ENCODE measurements around the gene PAK3. TPM values are rescaled to one million over a fixed set of nuclear protein-coding genes. Genes with fewer than 3 reads are reported as not detected.

Gene PAK3
- total and polyA plus RNA-seq, 2 experiments from 2014 or later, result 5.0 to 5.4 TPM

DNA sequence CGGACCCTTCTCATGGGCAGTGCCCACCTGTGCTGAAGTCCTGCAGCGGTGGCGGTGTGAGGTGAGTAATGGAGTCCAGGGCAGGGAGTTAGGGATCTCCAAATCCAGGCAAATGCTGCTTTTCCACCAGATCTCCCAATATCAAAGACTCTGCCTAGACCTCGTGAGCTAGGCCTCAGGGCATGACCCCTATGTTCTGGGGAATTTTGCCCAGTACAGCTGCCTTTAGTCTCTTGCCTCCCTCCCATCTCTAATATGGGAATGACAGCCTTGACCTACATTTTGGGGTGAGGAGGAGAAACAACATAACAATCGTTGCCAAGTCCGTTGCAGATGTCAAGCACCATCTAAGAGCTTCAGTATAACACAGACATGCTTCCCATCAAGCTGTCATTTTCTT is 7.3 kb downstream of the PAK3 start (continued):
- no peak for TF ChIP-seq EZH2 (IDR thresholded peaks at IDR 0.05; ENCODE audit: low read depth, unreplicated experiment)
- no peak for TF ChIP-seq ZNF331 (CRISPR knock-in tag; IDR thresholded peaks at IDR 0.05; ENCODE audit: low read depth)
- no peak for TF ChIP-seq EZH2phosphoT487 (IDR thresholded peaks at IDR 0.05; ENCODE audit: unreplicated experiment)

DNA sequence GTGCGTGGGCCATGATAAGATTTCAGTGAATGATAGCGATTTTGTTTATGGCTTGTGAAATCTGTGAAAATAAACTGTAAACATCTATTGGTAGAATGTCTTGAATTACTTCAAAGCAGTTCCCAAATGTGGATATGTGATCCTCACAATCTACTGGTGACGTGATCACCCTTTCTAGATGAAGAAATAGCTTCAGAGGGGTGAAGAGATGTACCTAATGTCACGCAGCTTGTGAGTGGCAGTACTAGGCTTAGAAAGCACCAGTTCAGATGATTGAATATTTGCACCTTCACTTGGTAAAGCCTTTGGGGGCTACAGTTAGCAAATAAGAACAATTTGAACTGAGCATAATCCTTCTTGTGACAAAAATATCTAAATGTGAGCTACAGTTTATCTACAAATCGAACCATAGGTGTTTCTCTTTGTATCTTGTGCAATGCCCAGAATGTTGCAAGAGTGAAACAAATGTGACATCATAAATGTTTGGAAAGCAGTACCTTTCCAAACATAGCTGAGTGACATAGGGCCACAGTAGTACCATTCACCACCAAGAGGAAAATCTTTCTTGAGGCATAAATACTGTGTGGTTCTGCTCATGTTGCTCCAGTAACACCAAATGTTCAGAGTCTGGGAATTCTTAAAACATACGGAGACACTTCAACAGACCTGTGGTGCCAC is 14.2 kb downstream of the PAK3 start:
- Histone ChIP-seq H3F3A (replicated peaks; ENCODE audit: low read depth) (no peaks in the 10 kb centered on the region), H3K79me2 (replicated peaks; ENCODE audit: insufficient read depth) (no peaks in the 10 kb centered on the region), H3K4me3 (no peak overlapping the region), H4K20me1 (replicated peaks; ENCODE audit: insufficient read depth) (no peaks in the 10 kb centered on the region), H2AFZ (no peak overlapping the region), H3K27ac (ENCODE audit: low read depth) (no peak overlapping the region), H3K9me2 (ENCODE audit: insufficient read depth) (no peaks in the 10 kb centered on the region), H3K27me3 (ENCODE audit: insufficient read depth) (no peaks in the 10 kb centered on the region), H3K36me3 (ENCODE audit: insufficient read depth) (0 out of 2 replicates have a peak, but pooled peaks cover 4% of the 10 kb centered on the region), H3K4me1 (ENCODE audit: insufficient read depth) (no peaks in the 10 kb centered on the region), H3K4me2 (no peak overlapping the region)
- TF ChIP-seq STAT1 (IDR thresholded peaks at IDR 0.05; ENCODE audit: unreplicated experiment) (no peak), EZH2phosphoT487 (IDR thresholded peaks at IDR 0.05; ENCODE audit: unreplicated experiment) (no peak), ZNF331 (CRISPR knock-in tag; IDR thresholded peaks at IDR 0.05; ENCODE audit: low read depth) (no peak), CREB1 (CRISPR knock-in tag; IDR thresholded peaks at IDR 0.05; ENCODE audit: low read depth) (no peak), EZH2 (IDR thresholded peaks at IDR 0.05; ENCODE audit: low read depth, unreplicated experiment) (no peak), JUNB (IDR thresholded peaks at IDR 0.05; ENCODE audit: unreplicated experiment) (no peak), NANOG (IDR thresholded peaks at IDR 0.05; ENCODE audit: borderline replicate concordance) (no peak)
- TF ChIP-seq, protein P1, sequence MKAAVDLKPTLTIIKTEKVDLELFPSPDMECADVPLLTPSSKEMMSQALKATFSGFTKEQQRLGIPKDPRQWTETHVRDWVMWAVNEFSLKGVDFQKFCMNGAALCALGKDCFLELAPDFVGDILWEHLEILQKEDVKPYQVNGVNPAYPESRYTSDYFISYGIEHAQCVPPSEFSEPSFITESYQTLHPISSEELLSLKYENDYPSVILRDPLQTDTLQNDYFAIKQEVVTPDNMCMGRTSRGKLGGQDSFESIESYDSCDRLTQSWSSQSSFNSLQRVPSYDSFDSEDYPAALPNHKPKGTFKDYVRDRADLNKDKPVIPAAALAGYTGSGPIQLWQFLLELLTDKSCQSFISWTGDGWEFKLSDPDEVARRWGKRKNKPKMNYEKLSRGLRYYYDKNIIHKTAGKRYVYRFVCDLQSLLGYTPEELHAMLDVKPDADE (IDR thresholded peaks at IDR 0.05), result no peak
- TF ChIP-seq, protein P2, sequence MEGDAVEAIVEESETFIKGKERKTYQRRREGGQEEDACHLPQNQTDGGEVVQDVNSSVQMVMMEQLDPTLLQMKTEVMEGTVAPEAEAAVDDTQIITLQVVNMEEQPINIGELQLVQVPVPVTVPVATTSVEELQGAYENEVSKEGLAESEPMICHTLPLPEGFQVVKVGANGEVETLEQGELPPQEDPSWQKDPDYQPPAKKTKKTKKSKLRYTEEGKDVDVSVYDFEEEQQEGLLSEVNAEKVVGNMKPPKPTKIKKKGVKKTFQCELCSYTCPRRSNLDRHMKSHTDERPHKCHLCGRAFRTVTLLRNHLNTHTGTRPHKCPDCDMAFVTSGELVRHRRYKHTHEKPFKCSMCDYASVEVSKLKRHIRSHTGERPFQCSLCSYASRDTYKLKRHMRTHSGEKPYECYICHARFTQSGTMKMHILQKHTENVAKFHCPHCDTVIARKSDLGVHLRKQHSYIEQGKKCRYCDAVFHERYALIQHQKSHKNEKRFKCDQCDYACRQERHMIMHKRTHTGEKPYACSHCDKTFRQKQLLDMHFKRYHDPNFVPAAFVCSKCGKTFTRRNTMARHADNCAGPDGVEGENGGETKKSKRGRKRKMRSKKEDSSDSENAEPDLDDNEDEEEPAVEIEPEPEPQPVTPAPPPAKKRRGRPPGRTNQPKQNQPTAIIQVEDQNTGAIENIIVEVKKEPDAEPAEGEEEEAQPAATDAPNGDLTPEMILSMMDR (conservative IDR thresholded peaks at IDR 0.05; ENCODE audit: low read depth in 2 of 2), result no peak
- TF ChIP-seq, protein P3, sequence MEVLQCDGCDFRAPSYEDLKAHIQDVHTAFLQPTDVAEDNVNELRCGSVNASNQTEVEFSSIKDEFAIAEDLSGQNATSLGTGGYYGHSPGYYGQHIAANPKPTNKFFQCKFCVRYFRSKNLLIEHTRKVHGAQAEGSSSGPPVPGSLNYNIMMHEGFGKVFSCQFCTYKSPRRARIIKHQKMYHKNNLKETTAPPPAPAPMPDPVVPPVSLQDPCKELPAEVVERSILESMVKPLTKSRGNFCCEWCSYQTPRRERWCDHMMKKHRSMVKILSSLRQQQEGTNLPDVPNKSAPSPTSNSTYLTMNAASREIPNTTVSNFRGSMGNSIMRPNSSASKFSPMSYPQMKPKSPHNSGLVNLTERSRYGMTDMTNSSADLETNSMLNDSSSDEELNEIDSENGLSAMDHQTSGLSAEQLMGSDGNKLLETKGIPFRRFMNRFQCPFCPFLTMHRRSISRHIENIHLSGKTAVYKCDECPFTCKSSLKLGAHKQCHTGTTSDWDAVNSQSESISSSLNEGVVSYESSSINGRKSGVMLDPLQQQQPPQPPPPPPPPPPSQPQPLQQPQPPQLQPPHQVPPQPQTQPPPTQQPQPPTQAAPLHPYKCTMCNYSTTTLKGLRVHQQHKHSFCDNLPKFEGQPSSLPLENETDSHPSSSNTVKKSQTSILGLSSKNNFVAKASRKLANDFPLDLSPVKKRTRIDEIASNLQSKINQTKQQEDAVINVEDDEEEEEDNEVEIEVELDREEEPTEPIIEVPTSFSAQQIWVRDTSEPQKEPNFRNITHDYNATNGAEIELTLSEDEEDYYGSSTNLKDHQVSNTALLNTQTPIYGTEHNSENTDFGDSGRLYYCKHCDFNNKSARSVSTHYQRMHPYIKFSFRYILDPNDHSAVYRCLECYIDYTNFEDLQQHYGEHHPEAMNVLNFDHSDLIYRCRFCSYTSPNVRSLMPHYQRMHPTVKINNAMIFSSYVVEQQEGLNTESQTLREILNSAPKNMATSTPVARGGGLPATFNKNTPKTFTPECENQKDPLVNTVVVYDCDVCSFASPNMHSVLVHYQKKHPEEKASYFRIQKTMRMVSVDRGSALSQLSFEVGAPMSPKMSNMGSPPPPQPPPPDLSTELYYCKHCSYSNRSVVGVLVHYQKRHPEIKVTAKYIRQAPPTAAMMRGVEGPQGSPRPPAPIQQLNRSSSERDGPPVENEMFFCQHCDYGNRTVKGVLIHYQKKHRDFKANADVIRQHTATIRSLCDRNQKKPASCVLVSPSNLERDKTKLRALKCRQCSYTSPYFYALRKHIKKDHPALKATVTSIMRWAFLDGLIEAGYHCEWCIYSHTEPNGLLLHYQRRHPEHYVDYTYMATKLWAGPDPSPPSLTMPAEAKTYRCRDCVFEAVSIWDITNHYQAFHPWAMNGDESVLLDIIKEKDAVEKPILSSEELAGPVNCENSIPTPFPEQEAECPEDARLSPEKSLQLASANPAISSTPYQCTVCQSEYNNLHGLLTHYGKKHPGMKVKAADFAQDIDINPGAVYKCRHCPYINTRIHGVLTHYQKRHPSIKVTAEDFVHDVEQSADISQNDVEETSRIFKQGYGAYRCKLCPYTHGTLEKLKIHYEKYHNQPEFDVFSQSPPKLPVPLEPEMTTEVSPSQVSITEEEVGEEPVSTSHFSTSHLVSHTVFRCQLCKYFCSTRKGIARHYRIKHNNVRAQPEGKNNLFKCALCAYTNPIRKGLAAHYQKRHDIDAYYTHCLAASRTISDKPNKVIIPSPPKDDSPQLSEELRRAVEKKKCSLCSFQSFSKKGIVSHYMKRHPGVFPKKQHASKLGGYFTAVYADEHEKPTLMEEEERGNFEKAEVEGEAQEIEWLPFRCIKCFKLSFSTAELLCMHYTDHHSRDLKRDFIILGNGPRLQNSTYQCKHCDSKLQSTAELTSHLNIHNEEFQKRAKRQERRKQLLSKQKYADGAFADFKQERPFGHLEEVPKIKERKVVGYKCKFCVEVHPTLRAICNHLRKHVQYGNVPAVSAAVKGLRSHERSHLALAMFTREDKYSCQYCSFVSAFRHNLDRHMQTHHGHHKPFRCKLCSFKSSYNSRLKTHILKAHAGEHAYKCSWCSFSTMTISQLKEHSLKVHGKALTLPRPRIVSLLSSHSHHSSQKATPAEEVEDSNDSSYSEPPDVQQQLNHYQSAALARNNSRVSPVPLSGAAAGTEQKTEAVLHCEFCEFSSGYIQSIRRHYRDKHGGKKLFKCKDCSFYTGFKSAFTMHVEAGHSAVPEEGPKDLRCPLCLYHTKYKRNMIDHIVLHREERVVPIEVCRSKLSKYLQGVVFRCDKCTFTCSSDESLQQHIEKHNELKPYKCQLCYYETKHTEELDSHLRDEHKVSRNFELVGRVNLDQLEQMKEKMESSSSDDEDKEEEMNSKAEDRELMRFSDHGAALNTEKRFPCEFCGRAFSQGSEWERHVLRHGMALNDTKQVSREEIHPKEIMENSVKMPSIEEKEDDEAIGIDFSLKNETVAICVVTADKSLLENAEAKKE (CRISPR knock-in tag; IDR thresholded peaks at IDR 0.05), result no peak
- TF ChIP-seq, protein P4, sequence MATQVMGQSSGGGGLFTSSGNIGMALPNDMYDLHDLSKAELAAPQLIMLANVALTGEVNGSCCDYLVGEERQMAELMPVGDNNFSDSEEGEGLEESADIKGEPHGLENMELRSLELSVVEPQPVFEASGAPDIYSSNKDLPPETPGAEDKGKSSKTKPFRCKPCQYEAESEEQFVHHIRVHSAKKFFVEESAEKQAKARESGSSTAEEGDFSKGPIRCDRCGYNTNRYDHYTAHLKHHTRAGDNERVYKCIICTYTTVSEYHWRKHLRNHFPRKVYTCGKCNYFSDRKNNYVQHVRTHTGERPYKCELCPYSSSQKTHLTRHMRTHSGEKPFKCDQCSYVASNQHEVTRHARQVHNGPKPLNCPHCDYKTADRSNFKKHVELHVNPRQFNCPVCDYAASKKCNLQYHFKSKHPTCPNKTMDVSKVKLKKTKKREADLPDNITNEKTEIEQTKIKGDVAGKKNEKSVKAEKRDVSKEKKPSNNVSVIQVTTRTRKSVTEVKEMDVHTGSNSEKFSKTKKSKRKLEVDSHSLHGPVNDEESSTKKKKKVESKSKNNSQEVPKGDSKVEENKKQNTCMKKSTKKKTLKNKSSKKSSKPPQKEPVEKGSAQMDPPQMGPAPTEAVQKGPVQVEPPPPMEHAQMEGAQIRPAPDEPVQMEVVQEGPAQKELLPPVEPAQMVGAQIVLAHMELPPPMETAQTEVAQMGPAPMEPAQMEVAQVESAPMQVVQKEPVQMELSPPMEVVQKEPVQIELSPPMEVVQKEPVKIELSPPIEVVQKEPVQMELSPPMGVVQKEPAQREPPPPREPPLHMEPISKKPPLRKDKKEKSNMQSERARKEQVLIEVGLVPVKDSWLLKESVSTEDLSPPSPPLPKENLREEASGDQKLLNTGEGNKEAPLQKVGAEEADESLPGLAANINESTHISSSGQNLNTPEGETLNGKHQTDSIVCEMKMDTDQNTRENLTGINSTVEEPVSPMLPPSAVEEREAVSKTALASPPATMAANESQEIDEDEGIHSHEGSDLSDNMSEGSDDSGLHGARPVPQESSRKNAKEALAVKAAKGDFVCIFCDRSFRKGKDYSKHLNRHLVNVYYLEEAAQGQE (IDR thresholded peaks at IDR 0.05; ENCODE audit: unreplicated experiment), result no peak
- DNase-seq (ENCODE audit: low spot score) (no peak), ATAC-seq (no peak)
- H3K4me3 Mint-ChIP-seq, result no peak overlapping the region
- no peak overlapping the region for H3K27ac Mint-ChIP-seq
- no peaks in the 10 kb centered on the region for H3K9me3 Mint-ChIP-seq
- H3K27me3 Mint-ChIP-seq (ENCODE audit: insufficient read depth, low read depth, poor library complexity), result no peaks in the 10 kb centered on the region
- no peaks in the 10 kb centered on the region for H3K4me1 Mint-ChIP-seq
- 0 out of 3 replicates have a peak, but pooled peaks cover 3% of the 10 kb centered on the region for H3K36me3 Mint-ChIP-seq (ENCODE audit: low read depth)
